ENCODE measurements around the gene ZNF469.
A peak's percentile ranks its signal among the peaks of the same experiment; 100 is the strongest.

ZNF469 gene

GRCh38 chr16:88383401-88384221, 852 bp downstream of the ZNF469 start:
- peak; percentile 1 for TF ChIP-seq CTCF (IDR thresholded peaks at IDR 0.05; ENCODE audit: insufficient read depth, low read depth, low read length, missing control alignments)
- H3K4me3 ChIP-seq (ENCODE audit: low read depth, low read length) = no peak overlapping the region
- no peak for DNase-seq (ENCODE audit: low read depth)

GRCh38 chr16:88384222-88385111, 1.7 kb downstream of the ZNF469 start:
- no peak overlapping the region for H3K4me3 ChIP-seq (ENCODE audit: low read depth, low read length)
- TF ChIP-seq CTCF (IDR thresholded peaks at IDR 0.05; ENCODE audit: insufficient read depth, low read depth, low read length, missing control alignments) = no peak
- no peak for DNase-seq (ENCODE audit: low read depth)

- no peak for DNase-seq (ENCODE audit: low read depth)
- no peak for TF ChIP-seq CTCF (IDR thresholded peaks at IDR 0.05; ENCODE audit: insufficient read depth, low read depth, low read length, missing control alignments)
- H3K4me3 ChIP-seq (ENCODE audit: low read depth, low read length) = no peak overlapping the region
These were observed 2.4 kb downstream of the ZNF469 start for GRCh38 chr16:88385112-88385594.

- no peak overlapping the region for H3K4me3 ChIP-seq (ENCODE audit: low read depth, low read length)
- TF ChIP-seq CTCF (IDR thresholded peaks at IDR 0.05; ENCODE audit: insufficient read depth, low read depth, low read length, missing control alignments) = no peak
- no peak for DNase-seq (ENCODE audit: low read depth)
These were observed 3.4 kb downstream of the ZNF469 start for GRCh38 chr16:88385831-88386815.

GRCh38 chr16:88387180-88387765, 4.5 kb downstream of the ZNF469 start:
- H3K4me3 ChIP-seq (ENCODE audit: low read depth, low read length) = no peak overlapping the region
- no peak for TF ChIP-seq CTCF (IDR thresholded peaks at IDR 0.05; ENCODE audit: insufficient read depth, low read depth, low read length, missing control alignments)
- no peak for DNase-seq (ENCODE audit: low read depth)
